Pons (tissue), 1 donor: ENCODE measurements around the gene RIPK4.

Experiments
- DNase-seq: peaks from one replicate; pipeline ENCODE4 v3.0.0-alpha.2; 2016; ENCODE audit warnings: low spot score

Gene RIPK4

DNA sequence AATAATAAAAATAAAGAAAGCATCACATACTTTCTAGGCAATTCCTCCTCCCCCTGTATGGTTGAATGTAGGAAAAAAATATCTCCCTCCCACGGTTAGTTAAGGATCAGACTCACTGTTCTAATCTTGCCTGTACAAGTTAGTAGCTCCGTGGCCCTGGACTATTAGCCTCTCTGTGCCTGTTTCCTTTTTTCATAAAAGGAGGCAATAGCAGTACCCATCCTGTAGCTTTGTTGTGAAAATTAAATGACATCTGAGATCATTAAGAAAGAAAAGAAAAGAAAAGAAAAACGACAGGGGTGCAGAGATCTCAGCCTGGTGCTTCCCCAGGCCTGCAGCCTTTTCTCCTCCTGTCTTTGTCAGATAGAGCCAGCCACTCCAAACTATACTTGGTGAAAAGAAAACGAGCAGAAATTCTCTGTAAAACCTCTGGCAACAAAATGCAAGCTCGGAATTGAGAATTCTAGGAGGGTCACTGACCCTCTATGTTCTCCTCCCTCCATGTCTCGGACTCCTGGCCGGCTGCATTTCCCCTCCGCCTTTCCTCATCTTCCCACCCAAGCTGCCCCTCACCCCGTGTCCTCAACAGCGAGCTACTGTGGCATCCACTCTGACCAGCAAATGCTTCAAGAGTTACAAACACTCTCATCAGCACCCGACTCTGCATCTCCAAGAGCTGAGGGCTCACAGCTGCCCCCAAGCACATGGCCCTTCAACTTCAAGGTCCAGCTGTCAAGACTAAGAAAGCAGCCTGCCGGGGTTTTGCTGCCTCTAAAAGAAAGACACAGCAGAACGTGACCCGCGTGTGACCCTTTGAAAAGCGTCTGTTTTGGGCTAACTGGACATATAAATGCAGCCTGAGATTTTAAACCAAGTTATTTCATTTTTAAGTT, 13.6 kb downstream of the RIPK4 start:
- DNase-seq: no peak

DNA sequence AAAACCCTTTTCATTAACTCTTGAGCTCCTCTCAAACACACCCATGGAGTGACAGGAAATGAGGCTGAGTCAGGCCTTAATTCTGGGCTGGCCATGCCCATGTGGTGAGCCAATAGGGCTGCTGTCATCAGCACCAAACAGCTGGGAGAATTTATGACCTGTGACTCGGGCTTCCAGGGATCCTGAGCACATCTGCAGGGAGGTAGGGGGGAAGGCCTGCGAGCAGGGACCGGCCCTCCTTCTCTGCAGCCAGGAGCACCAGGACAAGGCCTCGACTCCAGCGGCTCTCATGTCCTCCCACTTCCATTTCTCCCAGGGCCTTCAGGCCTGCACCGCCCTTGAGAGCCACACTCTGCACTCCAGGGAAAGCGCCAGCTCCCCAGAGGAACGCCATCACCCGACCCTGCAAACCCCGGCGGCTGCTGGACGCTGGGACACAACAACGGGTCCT, 14.6 kb downstream of the RIPK4 start:
- no peak for DNase-seq

DNA sequence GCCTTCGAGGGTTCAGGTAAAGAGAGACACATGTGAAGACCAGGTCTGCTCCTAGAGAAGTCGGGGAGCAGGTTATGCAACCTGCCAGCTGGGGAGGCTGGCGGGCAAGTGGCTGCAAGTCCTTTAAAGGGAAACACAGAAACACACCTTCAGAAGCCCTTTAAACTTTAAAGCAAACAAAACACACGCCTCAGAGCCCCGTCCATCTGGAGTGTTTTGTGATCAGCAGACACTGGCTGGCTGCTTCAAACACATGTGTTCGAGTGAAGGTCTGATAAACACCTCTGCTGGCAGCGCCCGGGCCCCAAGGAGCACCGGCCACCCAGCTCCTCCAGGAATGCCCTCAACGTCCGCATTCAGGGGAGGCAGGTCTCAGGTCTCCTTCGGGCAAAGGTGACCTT, 15.2 kb downstream of the RIPK4 start:
- no peak for DNase-seq

DNA sequence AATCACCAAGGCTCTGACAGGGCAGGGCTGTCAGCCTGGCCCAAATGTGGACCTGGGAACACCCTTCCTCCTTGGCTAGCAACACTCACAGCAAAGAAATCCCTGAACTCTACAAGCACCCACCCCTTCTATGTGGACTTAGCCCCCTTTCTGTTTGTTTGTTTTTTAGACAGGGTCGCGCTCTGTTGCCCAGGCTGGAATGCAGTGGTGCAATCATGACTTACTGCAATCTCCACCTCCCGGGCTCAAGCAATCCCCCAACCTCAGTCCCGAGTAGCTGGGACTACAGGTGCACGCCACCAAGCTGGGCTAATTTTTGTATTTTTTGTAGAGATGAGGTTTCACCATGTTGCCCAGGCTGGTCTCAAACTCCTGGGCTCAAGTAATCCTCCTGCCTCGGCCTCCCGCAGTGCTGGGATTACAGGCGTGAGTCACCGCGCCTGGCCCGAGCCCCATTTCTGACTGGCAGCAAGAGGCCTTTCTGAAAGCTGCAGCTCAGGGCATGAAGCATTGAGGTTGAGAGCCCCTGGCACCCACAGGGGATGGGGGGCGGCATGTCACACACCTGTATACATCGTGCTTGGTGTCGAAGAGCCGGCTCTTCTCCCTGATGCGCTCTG, 16.2 kb downstream of the RIPK4 start:
- no peak for DNase-seq

DNA sequence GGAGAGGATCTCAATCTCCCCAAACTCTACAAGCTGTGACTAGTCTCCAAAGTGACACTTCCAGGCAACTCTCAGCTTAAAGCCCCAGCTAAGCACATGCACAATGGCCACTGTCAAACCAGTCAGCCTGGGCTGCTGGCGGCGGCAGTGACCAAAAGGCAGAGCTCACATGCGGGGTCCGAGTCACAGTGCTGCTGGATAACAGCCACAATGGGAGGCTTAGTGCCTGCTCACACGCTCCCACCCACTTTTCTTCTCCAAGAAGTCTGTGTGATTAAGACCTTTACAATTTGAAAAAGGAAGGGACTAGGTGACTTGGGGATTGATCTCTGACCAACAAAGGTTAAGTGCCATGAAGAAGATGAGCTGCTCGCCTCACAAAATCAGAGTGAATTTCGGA, 16.8 kb downstream of the RIPK4 start:
- no peak for DNase-seq

DNA sequence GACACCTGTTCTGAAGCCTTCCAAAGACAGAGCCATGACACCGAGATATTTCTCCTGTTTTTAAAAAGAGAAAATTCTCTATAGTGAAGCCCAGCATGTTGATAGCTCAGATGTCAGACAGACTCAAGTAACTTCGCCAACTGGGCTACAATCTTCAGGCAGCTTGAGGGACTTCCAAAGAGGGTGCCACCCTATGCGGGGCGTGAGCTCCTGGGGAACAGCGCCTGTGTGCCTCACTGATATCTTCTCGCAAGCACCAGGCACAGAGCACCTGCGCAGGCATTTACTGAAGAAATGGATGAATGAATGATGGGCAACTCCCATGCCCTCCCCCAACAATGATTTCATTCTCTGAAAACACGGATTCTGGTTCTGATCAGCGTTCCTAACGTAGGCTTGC, 17.6 kb downstream of the RIPK4 start:
- DNase-seq: no peak

DNA sequence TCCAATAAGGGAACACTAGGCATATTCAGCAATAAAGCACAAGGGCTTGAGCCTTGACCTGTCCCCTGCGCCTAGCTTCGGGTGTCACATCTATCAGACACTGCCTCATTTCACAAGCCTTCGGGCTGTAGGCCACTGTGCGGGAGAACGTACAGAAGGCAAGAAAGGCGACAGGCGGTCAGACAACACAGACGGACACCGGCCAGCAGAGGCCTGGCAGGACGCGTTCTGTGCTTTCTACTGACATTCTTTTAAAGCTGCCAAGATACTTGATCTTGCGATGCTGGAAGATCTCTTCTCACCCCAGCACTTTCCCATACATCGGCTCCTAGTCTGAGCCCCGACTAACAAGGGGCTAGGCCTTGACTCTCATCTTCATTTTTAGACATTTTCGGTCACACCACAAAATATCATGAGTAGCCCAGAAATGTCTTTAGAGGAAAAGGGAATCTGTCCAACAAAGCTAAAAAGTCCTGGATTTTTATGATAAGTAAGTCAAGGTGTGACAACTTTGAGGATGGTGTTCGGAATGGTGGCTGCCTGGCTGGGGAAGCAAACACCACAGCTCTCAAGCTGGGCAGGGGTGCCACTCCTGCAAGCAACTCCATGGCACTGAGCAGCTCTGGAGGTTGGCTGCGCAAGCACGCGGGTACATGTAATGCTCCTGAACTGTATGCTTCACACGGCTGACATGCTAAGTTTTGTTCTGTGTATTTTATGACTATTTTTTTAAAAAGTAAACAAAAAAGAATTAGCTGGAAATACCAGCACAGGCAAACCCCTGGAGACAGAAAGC, 18.7 kb downstream of the RIPK4 start:
- no peak for DNase-seq

DNA sequence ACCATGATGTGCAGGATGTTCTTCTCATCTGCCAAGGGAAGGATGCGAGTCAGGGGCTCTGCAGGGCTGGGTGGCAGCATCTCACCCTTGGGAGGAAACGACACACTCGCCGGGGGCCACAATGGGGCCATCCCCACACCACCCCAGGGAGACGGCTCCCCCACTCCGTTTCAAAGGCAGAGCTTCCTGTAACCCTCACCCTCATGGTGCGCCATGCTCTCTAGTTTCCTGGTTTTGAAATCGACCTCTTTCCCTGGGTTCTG, 20.2 kb downstream of the RIPK4 start:
- no peak for DNase-seq

DNA sequence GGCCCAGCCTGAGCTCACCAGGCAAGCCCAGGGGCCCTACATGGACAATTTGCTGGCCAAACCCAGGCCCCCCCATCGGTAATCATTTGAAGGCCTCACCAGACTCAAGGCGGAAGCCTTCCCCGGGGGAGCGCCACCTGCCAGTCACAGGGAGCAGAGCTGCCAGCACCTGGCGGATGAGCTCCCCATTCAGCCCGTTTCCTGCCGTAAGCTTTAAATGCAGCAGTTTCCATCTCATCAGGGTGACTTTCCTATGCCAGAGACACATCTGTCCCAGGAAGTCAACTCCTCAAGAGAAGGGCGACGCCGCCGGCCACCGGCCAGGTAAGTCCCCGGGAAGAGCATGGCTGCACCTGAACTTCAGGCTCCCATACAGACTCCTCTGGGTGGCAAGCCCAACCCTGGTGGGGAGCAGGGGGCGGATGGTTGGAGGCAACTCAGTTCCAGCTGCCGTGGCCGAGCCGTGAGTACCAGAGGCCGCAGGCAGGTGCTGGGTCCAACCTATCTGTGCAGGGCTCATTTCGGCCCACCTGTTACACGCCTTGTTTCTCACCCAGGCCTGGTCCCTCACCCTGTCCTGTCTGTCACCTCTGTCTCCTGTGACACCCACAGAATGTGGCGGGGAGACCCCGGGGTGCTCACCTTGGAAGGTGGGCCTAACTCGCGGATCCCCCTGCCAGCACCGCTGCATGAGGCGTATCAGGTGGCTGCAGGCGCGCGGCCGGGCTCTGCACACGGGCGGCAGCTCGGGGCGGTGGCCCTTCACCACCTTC, 20.7 kb downstream of the RIPK4 start:
- no peak for DNase-seq

DNA sequence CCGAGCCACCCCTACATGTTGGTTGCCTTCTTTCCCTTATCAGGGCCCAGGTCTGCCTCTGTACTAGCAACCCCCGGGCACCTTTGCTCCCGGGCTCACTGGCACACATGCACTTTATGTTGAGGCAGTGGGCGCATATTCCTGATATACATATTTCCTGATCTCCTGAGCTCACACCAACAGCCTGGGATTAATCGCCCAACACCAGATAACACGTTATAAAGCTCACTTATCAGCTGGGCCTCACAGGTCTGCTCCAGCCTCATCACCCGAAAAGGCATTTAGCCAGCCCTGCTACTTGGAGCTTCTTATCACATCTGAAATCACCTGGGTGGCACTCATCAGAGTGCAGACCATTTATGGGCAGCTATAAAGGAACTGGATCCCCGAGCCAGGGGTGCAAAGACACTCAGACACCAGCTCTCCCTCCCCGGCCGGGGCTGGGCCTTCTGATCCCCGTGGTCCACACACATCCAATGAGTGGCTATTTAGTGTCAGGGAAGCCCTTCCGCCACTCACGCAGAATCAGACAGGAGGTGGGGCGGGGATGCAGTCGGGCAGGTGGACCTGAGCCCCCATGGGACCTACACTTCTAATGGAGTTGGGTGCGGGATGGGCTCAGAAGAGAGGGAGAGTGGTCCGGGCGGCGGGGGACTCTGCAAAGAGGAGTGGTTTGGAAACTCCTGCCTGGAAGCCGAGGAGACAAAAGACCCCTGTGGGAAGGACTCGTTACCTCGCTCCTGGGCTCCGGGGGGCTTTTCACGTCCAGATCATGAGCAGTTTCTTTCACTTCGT, 21.6 kb downstream of the RIPK4 start:
- DNase-seq: no peak

DNA sequence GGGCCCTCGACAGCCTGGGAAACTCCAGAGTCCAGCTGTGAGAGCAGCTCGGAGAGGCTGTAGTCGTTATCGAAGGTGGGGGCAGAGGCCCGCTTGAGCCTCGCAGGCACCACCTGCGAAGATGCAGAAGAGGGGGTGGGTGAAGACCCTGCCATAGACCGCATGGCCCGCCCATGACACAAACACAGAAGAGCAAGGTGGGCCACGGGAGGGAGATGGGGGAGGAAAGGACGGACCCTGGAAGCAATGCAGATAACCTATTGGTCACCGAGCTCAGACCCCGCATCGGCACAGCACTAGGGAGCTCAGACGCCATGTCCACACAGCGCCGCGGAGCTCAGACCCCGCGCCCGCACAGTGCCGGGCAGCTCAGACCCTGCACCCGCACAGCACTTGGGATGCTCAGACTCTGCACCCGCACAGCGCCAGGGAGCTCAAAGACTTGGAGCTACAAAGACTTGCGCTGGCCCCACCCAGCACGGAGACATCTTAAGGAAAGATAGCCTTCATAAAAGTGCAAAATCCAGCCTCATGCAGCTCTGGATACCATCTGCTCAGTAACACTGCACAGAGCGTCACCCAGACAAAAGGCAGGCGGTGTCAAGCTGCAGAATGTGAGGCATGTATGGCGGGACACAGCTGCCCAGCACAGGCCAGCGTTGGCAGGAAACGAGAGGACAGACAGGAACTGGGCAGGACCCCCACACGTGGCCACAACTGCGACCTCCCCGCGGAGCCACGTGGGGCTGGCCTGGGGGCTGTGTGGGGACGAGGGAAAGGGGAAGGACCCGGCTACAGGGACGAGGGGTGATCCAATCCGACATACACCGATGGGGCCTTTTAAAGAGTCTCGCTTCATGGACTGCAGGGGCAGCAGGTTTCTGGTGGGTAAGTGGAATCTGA, 22.6 kb downstream of the RIPK4 start:
- DNase-seq: no peak

DNA sequence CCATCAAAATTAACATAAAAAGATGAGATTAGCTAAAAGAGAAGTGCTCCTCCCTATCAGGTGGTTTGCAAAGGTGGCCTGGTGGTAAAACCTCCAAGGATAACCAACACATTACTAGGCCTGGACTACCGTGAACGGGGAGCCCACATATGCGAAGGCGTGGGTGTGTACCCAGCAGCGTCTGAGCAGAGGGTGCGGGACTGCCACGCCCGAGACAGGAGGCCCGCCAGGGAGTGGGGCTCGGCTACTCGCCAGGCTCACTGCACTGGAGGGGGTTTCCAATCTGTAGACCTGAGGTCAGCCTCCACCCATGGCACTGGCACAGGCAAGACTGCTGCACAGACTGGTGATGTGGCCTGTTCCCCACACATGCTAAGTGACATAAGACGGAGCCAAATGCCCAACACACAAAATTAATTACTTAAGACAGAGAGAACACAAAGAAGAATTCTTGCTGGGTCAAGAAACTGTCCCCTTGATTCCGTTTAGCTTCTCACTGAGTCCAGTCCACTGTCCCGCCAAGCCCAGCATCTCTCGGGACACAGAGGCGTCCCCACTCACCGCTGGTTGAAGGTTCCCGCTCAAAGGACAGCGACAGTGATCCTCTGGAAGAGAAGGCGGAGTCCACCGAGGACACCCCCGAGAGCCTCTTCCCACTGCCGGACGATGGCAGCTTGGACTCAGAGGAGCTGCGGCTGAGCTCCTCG, 23.4 kb downstream of the RIPK4 start:
- DNase-seq: no peak

DNA sequence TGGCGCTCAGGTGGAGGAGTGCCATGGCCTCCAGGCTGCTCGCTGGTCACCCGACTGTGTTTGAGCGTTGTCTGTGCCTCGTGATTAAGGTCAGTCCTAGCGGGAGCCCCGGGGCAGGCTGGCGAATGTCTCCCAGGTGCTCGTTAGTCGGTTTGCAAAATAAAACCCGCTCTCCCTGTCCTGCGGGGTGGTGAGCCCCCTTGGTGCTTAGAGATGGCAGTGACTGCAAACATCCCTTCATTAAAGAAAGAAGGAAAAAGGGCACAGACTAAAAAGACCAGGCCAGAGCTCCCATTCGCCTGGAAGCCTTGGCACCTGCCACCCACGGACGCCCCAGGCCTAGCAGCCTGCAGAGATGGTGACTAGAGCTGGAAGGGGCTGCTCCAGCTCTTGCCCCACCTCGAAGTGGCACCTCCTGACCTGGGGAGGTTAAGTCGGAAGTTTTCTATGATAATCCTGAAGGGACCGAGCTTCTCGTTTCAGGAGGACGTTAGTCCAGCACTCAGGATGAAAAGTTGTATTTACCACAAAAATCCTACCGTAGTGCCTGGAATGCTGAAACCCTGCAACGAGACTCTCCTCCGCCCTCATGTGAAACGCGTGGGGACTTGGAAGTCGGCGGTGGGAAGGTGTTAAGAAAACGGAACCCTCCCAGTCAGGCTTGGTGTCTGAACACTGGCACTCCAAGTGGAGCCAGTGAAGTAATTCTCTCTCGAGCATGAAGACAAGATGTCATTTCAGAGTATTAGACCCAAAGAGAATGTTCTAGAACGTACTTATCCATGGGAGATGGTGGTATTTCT, 24.6 kb downstream of the RIPK4 start:
- DNase-seq: no peak

DNA sequence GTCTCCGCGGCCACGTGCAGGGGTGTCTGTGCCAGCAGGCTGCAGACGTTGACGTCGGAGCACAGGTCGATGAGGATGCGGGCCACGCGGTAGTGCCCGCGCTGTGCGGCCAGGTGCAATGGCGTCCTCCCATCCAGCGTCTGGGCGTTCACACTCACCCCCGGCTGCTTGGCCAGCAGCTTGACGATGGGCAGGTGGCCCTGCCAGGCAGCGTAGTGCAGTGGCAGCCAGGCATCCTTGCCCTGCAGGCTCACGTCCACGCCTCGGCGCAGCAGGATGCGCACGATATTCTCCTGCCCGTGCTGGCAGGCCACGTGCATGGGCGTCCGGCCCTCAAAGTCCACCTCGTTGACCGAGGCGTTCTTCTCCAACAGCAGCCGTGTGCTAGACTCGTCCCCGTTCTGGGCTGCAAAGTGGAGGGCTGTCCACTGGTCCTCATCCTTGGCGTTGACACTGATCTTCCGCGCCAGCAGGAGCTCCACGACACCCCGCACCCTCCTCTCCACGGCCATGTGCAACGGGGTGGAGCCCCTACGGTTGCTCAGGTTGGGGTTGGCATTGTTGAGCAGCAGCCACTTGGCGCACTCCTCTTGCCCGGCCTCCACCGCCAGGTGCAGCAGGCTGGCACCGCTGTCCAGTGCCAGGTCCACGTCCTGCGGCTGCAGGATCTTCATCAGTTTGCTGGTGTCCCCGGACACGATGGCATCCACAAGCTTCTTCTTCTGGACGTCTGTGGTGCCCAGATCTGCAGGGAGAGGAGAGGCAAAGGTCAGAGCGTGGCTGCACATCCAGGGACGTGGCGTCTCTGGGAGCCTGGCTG, 25.4 kb downstream of the RIPK4 start:
- no peak for DNase-seq

DNA sequence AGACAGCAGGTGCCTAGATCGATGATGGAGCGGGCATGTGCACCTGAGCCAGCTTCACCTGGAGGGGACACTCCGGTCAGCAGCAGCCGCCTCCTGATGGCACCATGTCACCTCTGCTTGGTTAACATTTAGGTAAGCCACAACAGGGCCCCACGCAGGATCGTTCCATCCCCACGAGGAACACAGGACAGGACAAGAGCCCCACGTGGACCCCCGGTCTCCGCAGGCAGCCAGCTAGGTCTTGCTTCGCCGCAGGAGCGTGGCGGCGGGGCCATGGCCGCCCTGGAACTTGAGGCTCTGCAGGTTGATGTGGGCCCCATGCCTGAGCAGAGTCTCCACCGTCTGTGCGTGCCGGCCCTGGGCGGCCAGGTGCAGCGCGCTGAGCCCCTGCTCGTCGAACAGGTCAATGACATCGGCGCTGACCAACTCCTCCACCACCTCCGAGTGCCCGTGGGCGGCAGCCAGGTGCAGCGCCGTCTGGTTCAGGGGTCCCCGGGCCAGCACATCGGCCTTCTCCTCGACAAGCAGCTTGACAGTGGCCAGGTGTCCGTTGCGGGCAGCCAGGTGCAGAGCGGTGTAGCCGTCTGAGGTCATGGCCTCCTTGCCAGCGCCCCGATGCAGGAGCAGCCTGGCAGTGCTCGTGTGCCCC, 26.1 kb downstream of the RIPK4 start:
- no peak for DNase-seq

DNA sequence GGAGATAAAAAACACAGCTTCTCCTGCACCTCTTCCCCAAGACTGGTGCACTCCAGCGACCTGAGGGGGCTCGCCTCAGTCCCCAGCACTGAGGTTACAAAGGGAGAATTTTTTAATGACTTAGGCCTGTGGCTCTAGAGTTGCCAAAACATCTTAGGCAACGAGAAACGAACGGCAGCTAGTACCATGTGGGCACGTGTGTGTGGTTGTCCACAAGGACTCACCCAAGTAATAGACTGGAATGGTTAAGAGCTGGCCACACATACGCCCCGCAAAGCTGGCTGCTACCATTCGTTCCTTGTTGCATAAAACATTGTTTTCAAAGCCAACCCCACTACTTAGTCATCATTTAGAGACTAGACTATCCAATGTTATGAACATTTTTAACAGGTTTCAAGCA, 26.9 kb downstream of the RIPK4 start:
- DNase-seq: no peak

DNA sequence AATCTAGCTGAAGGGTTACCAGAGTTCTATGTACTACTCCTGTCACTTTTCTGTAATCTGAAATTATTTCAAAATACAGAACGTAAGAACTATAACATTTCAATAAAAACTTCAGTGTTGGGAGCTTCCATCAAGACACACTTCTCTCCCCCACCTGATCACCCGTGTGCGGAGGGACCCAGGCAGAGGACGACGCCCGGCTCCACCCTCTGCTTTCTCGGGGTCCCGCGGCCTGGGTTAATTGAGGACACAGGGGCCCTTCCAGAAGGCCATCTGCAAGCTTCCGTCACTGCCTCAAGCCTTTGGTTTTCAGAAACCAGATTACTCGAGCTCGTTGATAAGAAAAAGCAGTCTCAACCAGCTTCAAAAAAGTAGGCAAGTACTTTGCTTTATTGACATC, 27.8 kb downstream of the RIPK4 start:
- no peak for DNase-seq
